OCI-LY7 (cell line): ENCODE data around the gene DERL3.

Source experiments
- EZH2phosphoT487 ChIP-seq: fragments of 200-600 bp; sonication (generic); IDR thresholded peaks from 2 replicates; pipeline ENCODE4 v1.6.1; 2018; ENCODE audit warnings: low read depth, borderline replicate concordance, mild to moderate bottlenecking, mixed run types, antibody characterized with exemption, low read length, moderate library complexity, mixed read lengths
- TF ChIP-seq, protein P1 (sequence below): fragments of 200-600 bp; sonication (generic); conservative IDR thresholded peaks from 2 replicates; pipeline ENCODE4 v1.5.1; 2014; ENCODE audit warnings: mild to moderate bottlenecking, antibody characterized with exemption, low read length, moderate library complexity, mixed read lengths

DNA sequence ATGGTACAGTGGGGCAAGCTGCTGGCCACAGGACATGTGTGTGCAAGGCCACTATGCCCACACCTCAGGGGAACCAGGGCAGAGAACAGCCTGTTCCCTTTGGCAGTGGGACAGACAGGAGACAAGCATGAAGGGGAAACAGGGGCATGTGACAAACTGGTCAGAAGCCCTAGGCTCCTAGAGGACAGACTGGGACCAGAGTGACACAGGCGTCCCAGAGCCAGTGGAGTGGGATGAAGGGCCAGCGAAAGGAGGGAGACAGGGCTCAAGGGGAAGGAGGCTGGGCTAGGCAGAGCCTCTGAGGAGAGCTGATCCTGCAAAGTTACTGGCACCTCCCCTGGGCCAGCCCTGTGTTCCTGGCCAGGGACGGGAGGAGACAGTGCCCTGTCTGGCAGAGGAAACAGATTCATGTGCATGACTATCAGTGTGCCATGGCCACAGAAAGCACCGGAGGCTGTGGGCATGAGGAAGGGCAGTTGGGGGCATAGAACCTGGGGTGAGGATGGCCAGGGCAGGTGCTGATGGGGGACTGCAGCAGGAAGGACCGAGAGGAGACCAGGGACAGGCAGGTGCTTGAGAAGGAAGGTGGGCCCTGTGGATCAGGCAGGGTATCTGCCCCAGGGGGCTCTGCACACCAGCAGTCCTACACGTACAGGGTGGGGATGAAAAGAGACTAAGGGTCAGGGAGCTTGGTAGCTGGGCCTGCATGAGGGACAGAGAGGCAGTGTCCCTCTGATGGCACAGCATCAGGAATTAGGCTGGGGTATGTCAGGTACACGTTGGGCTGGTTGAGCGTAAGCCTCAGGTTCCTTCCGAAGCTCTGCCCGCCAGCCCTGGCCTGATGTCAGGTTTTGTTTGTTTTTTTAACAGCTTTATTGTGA is 9.8 kb downstream of the DERL3 start:
- TF ChIP-seq, protein P1, sequence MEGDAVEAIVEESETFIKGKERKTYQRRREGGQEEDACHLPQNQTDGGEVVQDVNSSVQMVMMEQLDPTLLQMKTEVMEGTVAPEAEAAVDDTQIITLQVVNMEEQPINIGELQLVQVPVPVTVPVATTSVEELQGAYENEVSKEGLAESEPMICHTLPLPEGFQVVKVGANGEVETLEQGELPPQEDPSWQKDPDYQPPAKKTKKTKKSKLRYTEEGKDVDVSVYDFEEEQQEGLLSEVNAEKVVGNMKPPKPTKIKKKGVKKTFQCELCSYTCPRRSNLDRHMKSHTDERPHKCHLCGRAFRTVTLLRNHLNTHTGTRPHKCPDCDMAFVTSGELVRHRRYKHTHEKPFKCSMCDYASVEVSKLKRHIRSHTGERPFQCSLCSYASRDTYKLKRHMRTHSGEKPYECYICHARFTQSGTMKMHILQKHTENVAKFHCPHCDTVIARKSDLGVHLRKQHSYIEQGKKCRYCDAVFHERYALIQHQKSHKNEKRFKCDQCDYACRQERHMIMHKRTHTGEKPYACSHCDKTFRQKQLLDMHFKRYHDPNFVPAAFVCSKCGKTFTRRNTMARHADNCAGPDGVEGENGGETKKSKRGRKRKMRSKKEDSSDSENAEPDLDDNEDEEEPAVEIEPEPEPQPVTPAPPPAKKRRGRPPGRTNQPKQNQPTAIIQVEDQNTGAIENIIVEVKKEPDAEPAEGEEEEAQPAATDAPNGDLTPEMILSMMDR = no peak
- no peak for TF ChIP-seq EZH2phosphoT487
